Neural progenitor cell (in vitro differentiated cells): ENCODE measurements around the gene LTB.

ENCODE experiments used
- CTCF ChIP-seq: fragments of 200-600 bp; sonication (generic); IDR thresholded peaks from 2 replicates; pipeline ENCODE4 v1.5.1; 2017; ENCODE audit warnings: antibody characterized with exemption, mild to moderate bottlenecking
- EZH2 ChIP-seq: fragments of 200-600 bp; sonication (generic); IDR thresholded peaks from 2 replicates; pipeline ENCODE4 v1.6.1; 2017; ENCODE audit warnings: antibody characterized with exemption, mild to moderate bottlenecking, moderate library complexity

DNA sequence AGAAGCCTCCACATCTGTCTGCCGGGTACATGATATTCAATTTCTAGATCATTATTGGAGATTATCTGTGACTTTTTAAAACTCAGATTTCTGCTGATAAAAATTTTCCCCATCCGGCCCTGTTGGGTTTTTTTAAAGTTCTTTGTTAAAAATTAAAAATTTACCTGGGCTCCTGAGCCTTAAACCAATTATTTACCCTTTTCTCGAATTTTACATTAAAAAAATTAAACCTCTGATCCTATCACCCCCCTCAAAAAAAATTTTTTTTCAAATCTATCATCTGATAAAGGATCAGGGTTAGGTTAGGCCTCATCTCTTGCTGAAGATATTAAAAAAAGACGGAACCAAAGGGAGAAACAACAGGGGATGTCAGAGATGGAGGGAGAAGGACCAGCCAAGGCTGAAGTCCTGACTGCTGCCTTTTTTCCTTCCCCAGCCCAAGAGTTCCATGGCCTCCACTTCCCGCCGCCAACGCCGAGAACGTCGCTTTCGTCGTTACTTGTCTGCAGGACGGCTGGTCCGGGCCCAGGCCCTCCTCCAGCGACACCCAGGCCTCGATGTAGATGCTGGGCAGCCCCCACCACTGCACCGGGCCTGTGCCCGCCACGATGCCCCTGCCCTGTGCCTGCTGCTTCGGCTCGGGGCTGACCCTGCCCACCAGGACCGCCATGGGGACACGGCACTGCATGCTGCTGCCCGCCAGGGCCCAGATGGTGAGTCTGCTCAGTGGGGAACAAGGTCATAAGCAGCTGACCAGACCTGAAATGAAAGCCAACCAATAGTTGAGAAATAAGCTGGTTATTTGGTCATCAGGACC, 34.3 kb downstream of the LTB start:
- TF ChIP-seq EZH2 (no peak), CTCF (no peak)
